ENCODE data around the gene DLG3.
"Not testable (repeated sequence)": the region's sequence is repeated elsewhere in the genome, so short reads cannot be mapped to it uniquely, and the experiment has no call there.

The DLG3 gene

DNA sequence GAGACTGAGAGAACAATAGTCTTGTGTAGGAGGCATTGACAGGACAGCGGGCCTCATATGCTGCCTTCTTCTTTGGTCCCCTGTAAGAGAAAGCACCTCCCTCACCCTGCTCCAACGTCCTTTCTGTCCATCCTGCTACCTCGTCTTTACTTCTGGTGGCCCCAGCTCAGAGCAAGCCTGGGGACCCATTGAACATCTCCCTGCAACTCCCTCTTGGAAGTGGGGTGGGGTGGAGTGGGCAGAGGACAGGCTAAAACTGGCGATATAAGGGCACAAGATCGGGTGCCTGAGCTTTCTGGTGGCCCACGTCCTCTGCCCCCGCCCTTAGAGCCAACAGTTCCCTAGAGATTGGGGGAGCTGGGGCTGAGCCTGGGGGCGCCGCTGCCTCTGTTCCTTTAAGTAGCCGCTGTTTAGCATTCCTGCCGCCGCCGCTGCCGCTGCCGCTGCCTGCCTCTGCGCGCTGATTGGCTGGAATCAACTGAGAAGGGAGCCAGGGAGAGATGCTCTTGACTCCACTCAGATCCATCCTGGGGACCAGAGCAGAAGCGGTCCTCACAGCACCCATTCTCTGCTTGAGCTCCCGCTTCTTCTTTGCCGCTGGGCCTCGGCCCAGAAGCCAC, at the start of gene DLG3:
Gene DLG3 (plus strand): TSS at position 510 of the 620 bp plus-strand sequence. CDS start 367 bp downstream, outside the sequence.
- Histone ChIP-seq H3K9me3 (ENCODE audit: insufficient read depth, low read length, severe bottlenecking) (no peaks in the 10 kb centered on the region), H3K36me3 (ENCODE audit: insufficient read depth, low read length) (no peaks in the 10 kb centered on the region), H4K20me1 (ENCODE audit: insufficient read depth, low read length) (no peaks in the 10 kb centered on the region), H3K4me1 (ENCODE audit: insufficient read depth, low read length) (no peaks in the 10 kb centered on the region), H3K4me2 (ENCODE audit: insufficient read depth, low read length) (no peak within 1 kb of the TSS), H3K27ac (ENCODE audit: low read length) (no peak within 1 kb of the TSS), H3K4me3 (ENCODE audit: low read depth in 1 of 2, low read length in 2 of 2) (no peak within 1 kb of the TSS), H2AFZ (ENCODE audit: low read depth, low read length) (no peak within 1 kb of the TSS), H3K27me3 (ENCODE audit: insufficient read depth, low read length, poor library complexity) (no peaks in the 10 kb centered on the region), H3K79me2 (ENCODE audit: insufficient read depth, low read length) (no peaks in the 10 kb centered on the region), H3K9ac (ENCODE audit: low read depth, low read length) (no peak within 1 kb of the TSS)
- no peak for TF ChIP-seq EZH2 (IDR thresholded peaks at IDR 0.05; ENCODE audit: borderline replicate concordance, low read depth, low read length, severe bottlenecking)
- TF ChIP-seq, protein P1, sequence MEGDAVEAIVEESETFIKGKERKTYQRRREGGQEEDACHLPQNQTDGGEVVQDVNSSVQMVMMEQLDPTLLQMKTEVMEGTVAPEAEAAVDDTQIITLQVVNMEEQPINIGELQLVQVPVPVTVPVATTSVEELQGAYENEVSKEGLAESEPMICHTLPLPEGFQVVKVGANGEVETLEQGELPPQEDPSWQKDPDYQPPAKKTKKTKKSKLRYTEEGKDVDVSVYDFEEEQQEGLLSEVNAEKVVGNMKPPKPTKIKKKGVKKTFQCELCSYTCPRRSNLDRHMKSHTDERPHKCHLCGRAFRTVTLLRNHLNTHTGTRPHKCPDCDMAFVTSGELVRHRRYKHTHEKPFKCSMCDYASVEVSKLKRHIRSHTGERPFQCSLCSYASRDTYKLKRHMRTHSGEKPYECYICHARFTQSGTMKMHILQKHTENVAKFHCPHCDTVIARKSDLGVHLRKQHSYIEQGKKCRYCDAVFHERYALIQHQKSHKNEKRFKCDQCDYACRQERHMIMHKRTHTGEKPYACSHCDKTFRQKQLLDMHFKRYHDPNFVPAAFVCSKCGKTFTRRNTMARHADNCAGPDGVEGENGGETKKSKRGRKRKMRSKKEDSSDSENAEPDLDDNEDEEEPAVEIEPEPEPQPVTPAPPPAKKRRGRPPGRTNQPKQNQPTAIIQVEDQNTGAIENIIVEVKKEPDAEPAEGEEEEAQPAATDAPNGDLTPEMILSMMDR (IDR thresholded peaks at IDR 0.05; ENCODE audit: borderline replicate concordance, extremely low read depth, low read length, poor library complexity, severe bottlenecking): no peak
- no peak for ATAC-seq (ENCODE audit: insufficient read depth, low read depth)
- DNase-seq: no peak

DNA sequence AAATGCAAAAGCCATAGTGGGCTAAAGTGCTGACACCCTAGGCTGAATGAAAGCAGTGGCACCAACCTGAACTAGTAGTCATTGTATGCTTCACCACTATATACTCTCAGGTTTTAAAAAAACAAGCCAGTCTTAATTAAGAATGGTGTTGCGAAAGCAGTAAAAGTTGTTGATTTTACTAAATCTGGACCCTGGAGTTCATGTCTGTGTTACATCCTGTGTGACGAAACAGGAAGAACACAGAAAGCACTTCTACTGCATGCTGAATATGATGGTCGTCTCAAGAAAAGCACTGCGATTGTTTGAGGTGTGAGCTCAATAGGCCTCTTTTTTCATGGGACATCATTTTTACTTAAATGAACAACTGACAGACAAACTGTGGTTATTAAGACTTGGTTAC, 45.7 kb upstream of the DLG3 start:
- peaks cover 56% of the 10 kb centered on the region for H3K36me3 ChIP-seq (ENCODE audit: insufficient read depth, low read length)
- no peaks in the 10 kb centered on the region for H3K4me1 ChIP-seq (ENCODE audit: insufficient read depth, low read length)
- no peaks in the 10 kb centered on the region for H3K79me2 ChIP-seq (ENCODE audit: insufficient read depth, low read length)
- no peak overlapping the region for H3K9ac ChIP-seq (ENCODE audit: low read depth, low read length)
- ATAC-seq (ENCODE audit: insufficient read depth, low read depth) (no peak), DNase-seq (no peak)
- H4K20me1 ChIP-seq (ENCODE audit: insufficient read depth, low read length): no peaks in the 10 kb centered on the region
- no peak overlapping the region for H3K4me2 ChIP-seq (ENCODE audit: insufficient read depth, low read length)
- no peak overlapping the region for H3K27ac ChIP-seq (ENCODE audit: low read length)
- no peak overlapping the region for H3K4me3 ChIP-seq (ENCODE audit: low read depth in 1 of 2, low read length in 2 of 2)
- TF ChIP-seq, protein P1 (IDR thresholded peaks at IDR 0.05; ENCODE audit: borderline replicate concordance, extremely low read depth, low read length, poor library complexity, severe bottlenecking): no peak
- no peak for TF ChIP-seq EZH2 (IDR thresholded peaks at IDR 0.05; ENCODE audit: borderline replicate concordance, low read depth, low read length, severe bottlenecking)
- no peaks in the 10 kb centered on the region for H3K9me3 ChIP-seq (ENCODE audit: insufficient read depth, low read length, severe bottlenecking)
- no peaks in the 10 kb centered on the region for H3K27me3 ChIP-seq (ENCODE audit: insufficient read depth, low read length, poor library complexity)
- H2AFZ ChIP-seq (ENCODE audit: low read depth, low read length): no peak overlapping the region

DNA sequence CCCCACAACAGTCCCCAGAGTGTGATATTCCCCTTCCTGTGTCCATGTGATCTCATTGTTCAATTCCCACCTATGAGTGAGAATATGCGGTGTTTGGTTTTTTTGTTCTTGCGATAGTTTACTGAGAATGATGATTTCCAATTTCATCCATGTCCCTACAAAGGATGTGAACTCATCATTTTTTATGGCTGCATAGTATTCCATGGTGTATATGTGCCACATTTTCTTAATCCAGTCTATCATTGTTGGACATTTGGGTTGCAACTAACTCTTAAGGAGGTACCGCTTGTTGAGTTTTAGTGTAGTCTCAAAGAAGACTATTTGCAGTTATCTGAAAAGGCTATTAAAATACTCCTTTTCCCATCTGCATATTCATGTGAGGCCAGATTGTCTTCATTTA, 44.5 kb upstream of the DLG3 start:
- not testable (repeated sequence) for H3K4me2 ChIP-seq (ENCODE audit: insufficient read depth, low read length); H3K79me2 ChIP-seq (ENCODE audit: insufficient read depth, low read length); DNase-seq; H2AFZ ChIP-seq (ENCODE audit: low read depth, low read length); H4K20me1 ChIP-seq (ENCODE audit: insufficient read depth, low read length); H3K4me1 ChIP-seq (ENCODE audit: insufficient read depth, low read length); ATAC-seq (ENCODE audit: insufficient read depth, low read depth); H3K9me3 ChIP-seq (ENCODE audit: insufficient read depth, low read length, severe bottlenecking); H3K9ac ChIP-seq (ENCODE audit: low read depth, low read length); H3K4me3 ChIP-seq (ENCODE audit: low read depth in 1 of 2, low read length in 2 of 2); H3K27ac ChIP-seq (ENCODE audit: low read length); H3K27me3 ChIP-seq (ENCODE audit: insufficient read depth, low read length, poor library complexity)
- peaks cover 62% of the 10 kb centered on the region for H3K36me3 ChIP-seq (ENCODE audit: insufficient read depth, low read length)

DNA sequence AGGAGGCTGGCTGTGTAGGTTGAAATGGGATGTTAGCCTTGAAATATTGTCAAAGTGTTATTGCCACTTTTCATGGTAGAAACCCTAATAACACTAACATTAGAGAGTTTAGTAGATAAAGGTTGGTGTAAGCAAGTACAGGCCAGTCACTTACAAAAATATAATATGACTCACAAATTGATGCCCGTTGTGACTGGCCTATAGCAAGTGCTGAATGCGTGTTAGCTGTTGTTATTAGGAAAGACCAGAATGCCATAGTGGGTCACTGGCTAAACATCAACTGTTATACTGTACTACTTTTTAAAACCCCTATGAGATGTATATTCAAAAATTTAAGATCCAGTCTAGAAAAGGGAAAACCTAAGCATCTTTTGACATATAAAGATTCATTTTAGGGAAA, 41.9 kb upstream of the DLG3 start:
- Histone ChIP-seq H3K4me1 (ENCODE audit: insufficient read depth, low read length) (no peaks in the 10 kb centered on the region), H4K20me1 (ENCODE audit: insufficient read depth, low read length) (no peaks in the 10 kb centered on the region), H3K4me3 (ENCODE audit: low read depth in 1 of 2, low read length in 2 of 2) (no peak overlapping the region), H3K9ac (ENCODE audit: low read depth, low read length) (no peak overlapping the region), H3K79me2 (ENCODE audit: insufficient read depth, low read length) (no peaks in the 10 kb centered on the region), H2AFZ (ENCODE audit: low read depth, low read length) (no peak overlapping the region), H3K4me2 (ENCODE audit: insufficient read depth, low read length) (no peak overlapping the region), H3K27me3 (ENCODE audit: insufficient read depth, low read length, poor library complexity) (no peaks in the 10 kb centered on the region), H3K36me3 (ENCODE audit: insufficient read depth, low read length) (peaks cover 72% of the 10 kb centered on the region), H3K27ac (ENCODE audit: low read length) (no peak overlapping the region), H3K9me3 (ENCODE audit: insufficient read depth, low read length, severe bottlenecking) (no peaks in the 10 kb centered on the region)
- no peak for TF ChIP-seq EZH2 (IDR thresholded peaks at IDR 0.05; ENCODE audit: borderline replicate concordance, low read depth, low read length, severe bottlenecking)
- TF ChIP-seq, protein P1 (IDR thresholded peaks at IDR 0.05; ENCODE audit: borderline replicate concordance, extremely low read depth, low read length, poor library complexity, severe bottlenecking): no peak
- DNase-seq (no peak), ATAC-seq (ENCODE audit: insufficient read depth, low read depth) (no peak)
